ENCODE results near the gene KNDC1.
"Not testable (repeated sequence)": the region's sequence is repeated elsewhere in the genome, so short reads cannot be mapped to it uniquely, and the experiment has no call there.

The KNDC1 gene

GRCh38 chr10:133216776-133217175, 56.8 kb downstream of the KNDC1 start:
- no peak for DNase-seq (ENCODE audit: low read depth, low spot score)
- no peak for TF ChIP-seq CTCF (IDR thresholded peaks at IDR 0.05; ENCODE audit: low read depth, low read length)

GRCh38 chr10:133217800-133218589, 58.0 kb downstream of the KNDC1 start:
- no peak overlapping the region for H3K4me3 ChIP-seq (ENCODE audit: low read depth, low read length)
- DNase-seq (ENCODE audit: low read depth, low spot score): no peak
- TF ChIP-seq CTCF (IDR thresholded peaks at IDR 0.05; ENCODE audit: low read depth, low read length): no peak
- in situ Hi-C loops (cut with HindIII; ENCODE audit: low sequenced_read_pairs): no loop called here

More at GRCh38 chr10:133216776-133217175, 56.8 kb downstream of the KNDC1 start:
- in situ Hi-C loops (cut with HindIII; ENCODE audit: low sequenced_read_pairs): no loop called here
- H3K4me3 ChIP-seq (ENCODE audit: low read depth, low read length): no peak overlapping the region

GRCh38 chr10:133218891-133219290, 58.9 kb downstream of the KNDC1 start:
- no peak for TF ChIP-seq CTCF (IDR thresholded peaks at IDR 0.05; ENCODE audit: low read depth, low read length)
- H3K4me3 ChIP-seq (ENCODE audit: low read depth, low read length): no peak overlapping the region
- DNase-seq (ENCODE audit: low read depth, low spot score): no peak
- in situ Hi-C loops (cut with HindIII; ENCODE audit: low sequenced_read_pairs): no loop called here

- no peak for DNase-seq (ENCODE audit: low read depth, low spot score)
- in situ Hi-C loops (cut with HindIII; ENCODE audit: low sequenced_read_pairs): no loop called here
- no peak for TF ChIP-seq CTCF (IDR thresholded peaks at IDR 0.05; ENCODE audit: low read depth, low read length)
- H3K4me3 ChIP-seq (ENCODE audit: low read depth, low read length): no peak overlapping the region
Observed at GRCh38 chr10:133219782-133220181, 59.8 kb downstream of the KNDC1 start.

- in situ Hi-C loops (cut with HindIII; ENCODE audit: low sequenced_read_pairs): no loop called here
Observed at GRCh38 chr10:133221331-133221730, 61.3 kb downstream of the KNDC1 start.

GRCh38 chr10:133221756-133222155, 61.7 kb downstream of the KNDC1 start:
- DNase-seq (ENCODE audit: low read depth, low spot score); H3K4me3 ChIP-seq (ENCODE audit: low read depth, low read length); in situ Hi-C loops (cut with HindIII; ENCODE audit: low sequenced_read_pairs): not testable (repeated sequence)

More at GRCh38 chr10:133221331-133221730, 61.3 kb downstream of the KNDC1 start:
- no peak for DNase-seq (ENCODE audit: low read depth, low spot score)
- TF ChIP-seq CTCF (IDR thresholded peaks at IDR 0.05; ENCODE audit: low read depth, low read length): no peak
- H3K4me3 ChIP-seq (ENCODE audit: low read depth, low read length): no peak overlapping the region

GRCh38 chr10:133224076-133224475, 64.1 kb downstream of the KNDC1 start:
- DNase-seq (ENCODE audit: low read depth, low spot score): no peak
- in situ Hi-C loops (cut with HindIII; ENCODE audit: low sequenced_read_pairs): no loop called here
- no peak for TF ChIP-seq CTCF (IDR thresholded peaks at IDR 0.05; ENCODE audit: low read depth, low read length)
- no peak overlapping the region for H3K4me3 ChIP-seq (ENCODE audit: low read depth, low read length)
